Naive thymus-derived CD4-positive, alpha-beta T cell (primary cell): ENCODE results near the gene CSTPP1. TPM values are rescaled to one million over a fixed set of nuclear protein-coding genes. Genes with fewer than 3 reads are reported as not detected.

Experiments
- ATAC-seq: fragments of 150-1000 bp; cut with Tn5 transposase; 2 replicates; pipeline ENCODE4 v1.10.0; 2021; ENCODE audit warnings: mild to moderate bottlenecking, moderate library complexity
- CTCF ChIA-PET: fragments of 350-600 bp; sonication (Branson Sonifier 250); formaldehyde crosslinking; loops from one replicate; lab custom pipeline; 2021; ENCODE audit warnings: antibody characterized with exemption; lab: Charles Lee
- POLR2A ChIA-PET: fragments of 350-600 bp; sonication (Branson Sonifier 250); formaldehyde crosslinking; loops from one replicate; lab custom pipeline; 2021; ENCODE audit warnings: antibody characterized with exemption, inconsistent platforms; lab: Charles Lee
- DNase-seq, 9 donors: peaks; one replicate each; pipeline versions ENCODE4 v3.0.0 to v3.0.0-alpha.2; 2020 to 2022; ENCODE audit warnings: mixed read lengths in 1 of 9
- H3K27ac ChIP-seq: one replicate; pipeline ENCODE4 v1.7.0; 2013; ENCODE audit warnings: mild to moderate bottlenecking, low read depth, low read length, moderate library complexity
- H3K27me3 ChIP-seq, 2 donors: one replicate each; pipeline ENCODE4 v1.7.0; 2013; ENCODE audit warnings: low read length in 2 of 2, mild to moderate bottlenecking in 2 of 2, moderate library complexity in 2 of 2; ENCODE audit not compliant: control insufficient read depth in 2 of 2, insufficient read depth in 2 of 2
- H3K36me3 ChIP-seq, 3 experiments: 1 replicate in 2 of 3; 2 replicates in 1 of 3; pipeline ENCODE4 v1.7.0; 2013; ENCODE audit warnings: low read length in 3 of 3, mild to moderate bottlenecking in 3 of 3, moderate library complexity in 1 of 3; ENCODE audit not compliant: insufficient read depth in 3 of 3, control insufficient read depth in 2 of 3
- H3K4me1 ChIP-seq, 2 donors: one replicate each; pipeline ENCODE4 v1.7.0; 2013; ENCODE audit warnings: low read length in 2 of 2, mild to moderate bottlenecking in 2 of 2, moderate library complexity in 1 of 2; ENCODE audit not compliant: control insufficient read depth in 2 of 2, insufficient read depth in 2 of 2
- H3K4me3 ChIP-seq: 2 replicates; pipeline ENCODE4 v1.7.0; 2013; ENCODE audit warnings: mild to moderate bottlenecking, low read length
- H3K9me3 ChIP-seq, 3 experiments: 1 replicate in 2 of 3; 2 replicates in 1 of 3; pipeline ENCODE4 v1.7.0; 2013; ENCODE audit warnings: low read length in 3 of 3; ENCODE audit not compliant: control insufficient read depth in 2 of 3
- H3K27ac Mint-ChIP-seq, 9 donors: one replicate each; pipeline ENCODE4 v1.8.0; 2020 to 2022; ENCODE audit warnings: mixed read lengths in 9 of 9, mild to moderate bottlenecking in 8 of 9, moderate library complexity in 5 of 9, inconsistent platforms in 2 of 9
- H3K27me3 Mint-ChIP-seq, 5 donors: one replicate each; pipeline ENCODE4 v1.8.0; 2021 to 2022; ENCODE audit warnings: mixed read lengths in 5 of 5, mild to moderate bottlenecking in 1 of 5
- H3K36me3 Mint-ChIP-seq, 5 donors: one replicate each; pipeline ENCODE4 v1.8.0; 2020 to 2022; ENCODE audit warnings: mixed read lengths in 5 of 5, mild to moderate bottlenecking in 3 of 5, inconsistent platforms in 1 of 5
- H3K4me1 Mint-ChIP-seq, 7 donors: one replicate each; pipeline ENCODE4 v1.8.0; 2020 to 2022; ENCODE audit warnings: mixed read lengths in 7 of 7, mild to moderate bottlenecking in 3 of 7, inconsistent platforms in 1 of 7
- H3K4me3 Mint-ChIP-seq, 10 donors: one replicate each; pipeline ENCODE4 v1.8.0; 2020 to 2022; ENCODE audit warnings: mild to moderate bottlenecking in 10 of 10, mixed read lengths in 10 of 10, moderate library complexity in 6 of 10, inconsistent platforms in 2 of 10
- H3K9me3 Mint-ChIP-seq, 11 donors: one replicate each; pipeline ENCODE4 v1.8.0; 2020 to 2022; ENCODE audit warnings: mixed read lengths in 11 of 11, mild to moderate bottlenecking in 4 of 11, inconsistent platforms in 1 of 11, moderate library complexity in 1 of 11
- intact Hi-C, 2 donors: fragments of 100-400 bp; cut with micrococcal nuclease; formaldehyde crosslinking; loops; one replicate each; pipeline ENCODE4 v1.15.1; 2023
- polyA plus RNA-seq, 2 donors: library from polyadenylated mRNA; unstranded; fragments of 300-500 nt; fragmentation: Illumina TruSeq; gene quantifications; one replicate each; pipeline ENCODE4 v1.2.3, GENCODE V29; 2021
- total RNA-seq, 6 experiments: library from RNA in 5 of 6; stranded (reverse) in 5 of 6; gene quantifications; 1 replicate in 5 of 6; 2 replicates in 1 of 6; pipeline ENCODE4 v1.2.3 and lab custom pipeline; 2021 to 2026

CSTPP1 gene
- total and polyA plus RNA-seq, 7 experiments from 2014 or later = 9.3 to 18.6 (median 16.1) TPM

- H3K9me3 ChIP-seq = no peaks in the 10 kb centered on the region
- Mint-ChIP-seq H3K36me3 (peaks cover 0 to 11% (median 0%) of the 10 kb centered on the region in 5 donors), H3K4me3 (no peak overlapping the region), H3K4me1 (peaks cover 0 to 2% (median 0%) of the 10 kb centered on the region in 7 donors), H3K27ac (no peak overlapping the region), H3K27me3 (no peaks in the 10 kb centered on the region), H3K9me3 (no peaks in the 10 kb centered on the region)
- intact Hi-C loops = no loop called here
- H3K27ac ChIP-seq = no peak overlapping the region
- ATAC-seq (no peak), DNase-seq (no peak)
- H3K4me1 ChIP-seq = no peaks in the 10 kb centered on the region
- ChIA-PET CTCF (no interaction called here), POLR2A (no interaction called here)
- H3K27me3 ChIP-seq = no peaks in the 10 kb centered on the region
- H3K36me3 ChIP-seq = no peaks in the 10 kb centered on the region
- H3K4me3 ChIP-seq = no peak overlapping the region
Measured at GRCh38 chr11:47021965-47022364, 85.4 kb downstream of the CSTPP1 start.

GRCh38 chr11:47028195-47029093, 91.9 kb downstream of the CSTPP1 start:
- DNase-seq = no peak
- H3K4me3 ChIP-seq = no peak overlapping the region
- no peaks in the 10 kb centered on the region for H3K27me3 ChIP-seq
- no peaks in the 10 kb centered on the region for H3K36me3 ChIP-seq
- Mint-ChIP-seq H3K27me3 (no peaks in the 10 kb centered on the region), H3K27ac (no peak overlapping the region), H3K4me3 (no peak overlapping the region), H3K36me3 (peaks cover 0 to 8% (median 0%) of the 10 kb centered on the region in 5 donors), H3K9me3 (no peaks in the 10 kb centered on the region), H3K4me1 (peaks cover 0 to 6% (median 0%) of the 10 kb centered on the region in 7 donors)
- intact Hi-C loops = no loop called here
- no peaks in the 10 kb centered on the region for H3K9me3 ChIP-seq
- no peak for ATAC-seq
- POLR2A ChIA-PET = no interaction called here
- CTCF ChIA-PET = interaction anchor here (0.7 kb wide), 1 partner anchor 326 kb away, joined by 3 read pairs; no protein-coding TSS in a partner anchor
- H3K27ac ChIP-seq = no peak overlapping the region
- no peaks in the 10 kb centered on the region for H3K4me1 ChIP-seq

GRCh38 chr11:47033439-47033838, 96.9 kb downstream of the CSTPP1 start:
- no peak for ATAC-seq
- intact Hi-C loops = no loop called here
- POLR2A ChIA-PET = no interaction called here

GRCh38 chr11:47034091-47034490, 97.5 kb downstream of the CSTPP1 start:
- intact Hi-C loops = no loop called here
- H3K4me3 Mint-ChIP-seq = no peak overlapping the region

More at GRCh38 chr11:47033439-47033838, 96.9 kb downstream of the CSTPP1 start:
- no peaks in the 10 kb centered on the region for H3K27me3 ChIP-seq
- no peak overlapping the region for H3K4me3 ChIP-seq
- H3K36me3 ChIP-seq = no peaks in the 10 kb centered on the region
- no peaks in the 10 kb centered on the region for H3K4me1 ChIP-seq
- CTCF ChIA-PET = no interaction called here
- no peaks in the 10 kb centered on the region for H3K9me3 ChIP-seq
- no peak for DNase-seq
- peaks cover 0 to 10% (median 3%) of the 10 kb centered on the region in 5 donors for H3K36me3 Mint-ChIP-seq
- H3K27ac ChIP-seq = no peak overlapping the region
- no peak overlapping the region for H3K27ac Mint-ChIP-seq
- H3K27me3 Mint-ChIP-seq = no peaks in the 10 kb centered on the region
- no peak overlapping the region for H3K4me3 Mint-ChIP-seq
- peaks cover 0 to 6% (median 0%) of the 10 kb centered on the region in 7 donors for H3K4me1 Mint-ChIP-seq
- no peaks in the 10 kb centered on the region for H3K9me3 Mint-ChIP-seq

DNA sequence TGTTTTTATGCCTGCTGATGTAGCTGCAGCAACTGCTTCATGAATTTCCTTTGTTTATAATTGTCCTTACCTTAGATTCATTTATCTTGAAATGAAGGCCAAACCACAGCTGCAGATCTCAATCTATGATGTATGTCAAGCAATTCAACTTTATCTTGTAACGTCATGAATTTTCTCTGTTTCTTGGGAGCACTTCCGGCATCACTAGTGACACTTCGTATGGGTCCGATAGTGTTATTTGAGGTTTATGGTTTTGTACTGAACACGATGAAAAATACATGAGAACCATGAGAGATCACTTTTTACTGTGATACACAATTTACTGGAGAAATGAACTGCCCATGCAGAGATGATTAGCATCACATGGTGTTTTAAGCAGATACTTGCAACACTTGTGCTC, 98.5 kb downstream of the CSTPP1 start:
- H3K27ac ChIP-seq = no peak overlapping the region
- DNase-seq = peak in 1 of 9 donors; percentile 1
- ATAC-seq = peak; percentile 52
- intact Hi-C loops = no loop called here
- H3K9me3 ChIP-seq = no peaks in the 10 kb centered on the region
- H3K27me3 Mint-ChIP-seq = no peaks in the 10 kb centered on the region
- H3K27me3 ChIP-seq = no peaks in the 10 kb centered on the region
- H3K4me3 ChIP-seq = no peak overlapping the region
- H3K4me1 Mint-ChIP-seq = peaks cover 0 to 6% (median 0%) of the 10 kb centered on the region in 7 donors
- H3K36me3 ChIP-seq = no peaks in the 10 kb centered on the region
- CTCF ChIA-PET = no interaction called here
- peaks cover 0 to 10% (median 3%) of the 10 kb centered on the region in 5 donors for H3K36me3 Mint-ChIP-seq
- POLR2A ChIA-PET = no interaction called here
- no peaks in the 10 kb centered on the region for H3K9me3 Mint-ChIP-seq
- no peaks in the 10 kb centered on the region for H3K4me1 ChIP-seq
- no peak overlapping the region for H3K4me3 Mint-ChIP-seq
- H3K27ac Mint-ChIP-seq = no peak overlapping the region

More at GRCh38 chr11:47034091-47034490, 97.5 kb downstream of the CSTPP1 start:
- Mint-ChIP-seq H3K4me1 (peaks cover 0 to 6% (median 0%) of the 10 kb centered on the region in 7 donors), H3K9me3 (no peaks in the 10 kb centered on the region), H3K27me3 (no peaks in the 10 kb centered on the region), H3K36me3 (peaks cover 0 to 10% (median 3%) of the 10 kb centered on the region in 5 donors), H3K27ac (no peak overlapping the region)
- ATAC-seq = no peak
- H3K27ac ChIP-seq = no peak overlapping the region
- no peaks in the 10 kb centered on the region for H3K9me3 ChIP-seq
- DNase-seq = no peak
- H3K36me3 ChIP-seq = no peaks in the 10 kb centered on the region
- ChIA-PET POLR2A (interaction anchor here (0.7 kb wide), 1 partner anchor 1144 kb away, joined by 3 read pairs; no protein-coding TSS in a partner anchor), CTCF (interaction anchor here (0.6 kb wide), 2 partner anchors 147 to 475 kb away, joined by 3 to 5 read pairs; no protein-coding TSS in a partner anchor)
- no peak overlapping the region for H3K4me3 ChIP-seq
- H3K27me3 ChIP-seq = no peaks in the 10 kb centered on the region
- H3K4me1 ChIP-seq = no peaks in the 10 kb centered on the region

GRCh38 chr11:47044119-47044518, 107.6 kb downstream of the CSTPP1 start:
- ChIA-PET POLR2A (no interaction called here), CTCF (no interaction called here)
- H3K27me3 ChIP-seq = no peaks in the 10 kb centered on the region
- no peaks in the 10 kb centered on the region for H3K36me3 ChIP-seq
- Mint-ChIP-seq H3K9me3 (no peaks in the 10 kb centered on the region), H3K36me3 (peaks cover 0 to 6% (median 0%) of the 10 kb centered on the region in 5 donors), H3K27ac (no peak overlapping the region), H3K4me3 (no peak overlapping the region), H3K27me3 (no peaks in the 10 kb centered on the region), H3K4me1 (no peaks in the 10 kb centered on the region)
- H3K4me3 ChIP-seq = no peak overlapping the region
- ATAC-seq (no peak), DNase-seq (no peak)
- H3K4me1 ChIP-seq = no peaks in the 10 kb centered on the region
- intact Hi-C loops = no loop called here
- no peak overlapping the region for H3K27ac ChIP-seq
- no peaks in the 10 kb centered on the region for H3K9me3 ChIP-seq
